GM18508 (cell line): ENCODE results near the gene ARID4B.

Experiments used
- ATAC-seq: cut with Tn5 transposase; IDR thresholded peaks from one replicate; pipeline ENCODE4 v1.9.1; 2021; ENCODE audit warnings: moderate number of reproducible peaks; ENCODE audit not compliant: insufficient read depth, unreplicated experiment

Gene ARID4B

GRCh38 chr1:235145639-235146038 lies 182.3 kb downstream of the ARID4B start:
- ATAC-seq, result no peak

GRCh38 chr1:235142991-235143390 lies 185.0 kb downstream of the ARID4B start:
- no peak for ATAC-seq

- ATAC-seq, result no peak
These were observed 188.7 kb downstream of the ARID4B start for GRCh38 chr1:235139315-235139714.

DNA sequence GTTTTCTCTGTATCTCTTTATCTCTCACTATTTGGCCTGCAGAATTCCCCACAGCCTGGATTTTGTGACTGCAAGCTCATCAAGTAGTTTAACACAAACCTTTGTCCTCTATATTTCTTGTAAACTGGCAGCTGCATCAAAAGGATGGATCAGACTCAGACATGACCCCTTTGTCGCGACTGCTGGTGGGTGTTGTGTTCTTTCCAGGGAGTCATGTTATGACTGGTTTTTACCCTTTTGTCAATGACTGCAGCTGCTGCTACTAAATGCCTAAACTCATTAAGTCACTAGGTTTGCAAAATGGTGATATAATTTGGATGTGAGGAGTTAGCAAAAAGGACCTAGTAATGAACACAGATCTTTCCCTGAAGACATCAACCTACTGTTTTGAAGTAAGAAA lies 189.2 kb downstream of the ARID4B start:
- ATAC-seq, result no peak

- ATAC-seq, result no peak
These were observed 191.9 kb downstream of the ARID4B start for GRCh38 chr1:235136111-235136510.

DNA sequence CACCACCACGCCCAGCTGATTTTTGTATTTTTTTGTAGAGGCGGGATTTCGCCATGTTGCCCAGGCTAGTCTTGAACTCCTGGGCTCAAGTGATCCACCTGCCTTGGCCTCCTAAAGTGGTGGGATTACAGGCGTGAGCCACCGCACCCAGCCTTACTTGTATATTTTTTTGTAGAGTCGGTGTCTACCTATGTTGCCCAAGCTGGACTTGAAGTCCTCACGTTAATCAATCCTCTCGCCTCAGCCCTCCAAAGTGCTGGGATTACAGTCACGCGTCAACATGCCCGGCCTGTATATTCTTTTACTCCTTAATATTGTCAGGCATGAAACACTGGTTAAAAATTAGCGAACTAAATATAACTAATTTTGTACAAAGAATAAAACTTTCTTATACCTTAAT lies 193.8 kb downstream of the ARID4B start:
- ATAC-seq, result no peak

- no peak for ATAC-seq
These were observed 194.9 kb downstream of the ARID4B start for GRCh38 chr1:235133086-235133485.

DNA sequence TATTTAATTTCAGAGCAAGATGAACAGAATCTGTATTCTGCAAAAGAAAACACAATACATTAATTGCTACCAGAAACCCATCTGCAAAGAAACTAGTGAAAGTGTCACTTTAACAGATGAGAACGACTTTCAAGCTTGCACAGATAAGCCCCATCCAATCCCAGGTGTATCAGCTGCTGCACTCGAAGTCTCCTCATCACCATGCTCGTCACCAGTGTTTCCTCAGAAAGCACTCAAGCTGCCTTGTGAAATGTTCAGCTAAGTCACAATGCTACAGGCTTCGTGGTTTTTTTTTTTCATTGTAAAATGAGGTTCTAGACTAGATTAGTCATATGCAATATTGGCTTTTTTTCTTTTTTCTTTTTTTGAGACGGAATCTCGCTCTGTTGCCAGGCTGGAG lies 196.0 kb downstream of the ARID4B start:
- ATAC-seq, result no peak

DNA sequence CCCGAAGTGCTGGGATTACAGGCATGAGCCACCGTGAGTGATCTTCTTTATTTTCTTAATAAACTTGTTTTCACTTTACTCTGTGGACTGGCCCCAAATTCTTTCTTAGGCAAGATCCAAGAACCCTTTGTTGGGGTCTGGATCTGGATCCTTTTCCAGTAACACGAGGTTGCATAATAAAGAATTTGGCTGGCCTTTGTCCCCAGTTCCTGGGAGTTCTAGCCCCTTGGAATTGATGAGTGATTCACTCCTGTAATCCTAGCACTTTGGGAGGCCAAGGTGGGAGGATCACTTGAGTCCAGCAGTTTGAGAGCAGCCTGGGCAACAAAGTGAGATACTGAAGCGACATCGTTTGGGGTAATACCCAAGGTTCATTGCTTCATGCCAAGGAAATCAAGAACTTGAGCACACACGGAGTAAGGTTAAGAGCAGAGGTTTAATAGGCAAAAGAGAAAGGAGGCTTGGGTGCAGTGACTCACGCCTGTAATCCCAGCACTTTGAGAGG lies 197.2 kb downstream of the ARID4B start:
- no peak for ATAC-seq

GRCh38 chr1:235129774-235130570 lies 198.0 kb downstream of the ARID4B start:
- no peak for ATAC-seq

DNA sequence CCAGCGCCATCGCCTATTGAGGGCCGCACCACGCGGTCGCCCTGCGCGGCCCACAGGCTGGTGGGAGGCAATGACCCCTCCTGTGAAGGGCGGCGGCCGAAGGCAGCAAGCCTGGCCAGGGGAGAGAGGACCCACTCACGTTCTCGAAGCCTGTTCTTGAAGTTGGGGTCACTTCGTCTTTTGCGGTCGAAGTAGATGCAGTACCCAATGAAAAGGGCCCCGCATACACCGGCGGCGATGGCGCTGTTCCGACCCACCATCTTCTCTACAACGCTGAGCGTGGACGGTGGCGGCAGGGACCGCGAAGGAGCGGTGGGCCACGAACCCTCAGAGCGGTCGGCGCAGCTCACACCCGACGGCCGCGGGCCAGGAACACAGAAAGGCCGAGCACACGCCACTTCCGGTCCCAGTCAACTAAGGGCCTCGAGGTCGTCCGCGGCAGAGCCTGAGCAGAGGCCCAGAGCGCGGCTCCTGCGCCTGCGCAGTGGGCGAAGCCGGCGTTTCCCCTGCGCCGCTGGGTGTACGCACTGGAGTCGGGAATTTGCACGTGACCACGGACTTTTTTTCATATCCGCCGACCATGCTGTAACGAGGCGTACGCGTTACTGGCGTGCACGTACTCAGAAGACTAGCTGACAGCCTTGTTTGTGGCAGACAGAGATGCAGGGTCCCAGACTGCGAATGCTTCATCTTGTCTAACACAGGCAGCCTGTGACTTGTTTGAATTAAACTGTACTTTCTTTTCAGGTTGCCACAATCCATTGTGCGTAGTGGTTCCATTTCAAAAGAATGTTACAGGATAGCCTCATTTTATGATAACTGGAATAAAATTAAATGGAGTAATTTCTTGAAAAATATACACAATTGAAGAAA lies 199.3 kb downstream of the ARID4B start, which contains the start of gene TOMM20:
TOMM20 (minus strand) TSS at position 382 of the 873 bp plus-strand sequence; CDS start at position 260, 122 bp downstream.
- peak; percentile 80 for ATAC-seq

DNA sequence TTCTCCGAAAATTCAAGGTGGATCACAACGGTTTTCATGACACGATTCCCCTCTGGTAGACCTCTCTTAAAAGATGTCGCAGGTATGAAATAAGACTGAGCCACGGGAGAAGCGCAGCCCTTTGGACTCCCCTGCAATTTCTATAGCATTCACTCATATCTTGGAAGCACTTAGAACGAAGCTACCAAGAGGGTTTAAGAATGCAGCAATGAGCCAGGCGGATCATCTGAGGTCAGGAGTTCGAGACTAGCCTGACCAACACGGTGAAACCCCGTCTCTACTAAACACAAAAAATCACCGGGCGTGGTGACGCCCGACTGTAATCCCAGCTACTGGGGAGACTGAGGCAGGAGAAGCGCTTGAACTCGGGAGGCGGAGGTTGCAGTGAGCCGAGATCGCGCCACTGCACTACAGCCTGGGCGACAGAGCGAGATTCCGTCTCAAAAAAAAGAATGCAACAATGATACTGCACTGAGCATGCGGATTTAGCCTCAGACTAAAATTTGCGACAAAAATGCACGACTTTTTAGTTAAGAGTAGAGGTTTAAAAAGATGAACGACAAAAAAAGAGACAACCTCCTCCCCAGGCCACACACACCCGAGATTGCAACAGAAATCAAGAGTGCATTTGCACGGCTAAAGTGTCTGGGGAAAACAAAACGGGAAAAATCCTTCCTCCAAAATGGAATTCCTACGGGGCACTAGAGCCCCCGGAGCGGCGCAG lies 200.1 kb downstream of the ARID4B start:
- ATAC-seq, result no peak

DNA sequence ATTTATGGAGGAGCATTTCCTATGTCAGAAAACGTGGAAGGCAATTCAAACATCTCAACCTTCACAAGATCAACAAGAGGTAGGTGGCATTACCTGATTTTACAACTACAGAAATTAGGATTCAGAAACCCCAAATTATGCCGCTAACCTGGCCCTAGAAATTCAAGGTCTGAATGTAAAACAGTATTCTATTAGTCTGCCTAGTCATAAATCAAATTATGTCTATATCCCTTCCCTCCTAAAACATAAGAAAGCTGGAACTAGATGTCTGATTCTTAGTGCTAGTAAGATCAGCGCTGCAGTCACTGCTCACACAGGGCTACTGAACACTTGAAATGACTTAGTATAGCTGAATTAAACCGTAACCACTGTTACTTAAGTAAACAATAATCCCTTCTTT lies 200.8 kb downstream of the ARID4B start:
- ATAC-seq, result no peak

GRCh38 chr1:235124665-235125064 lies 203.3 kb downstream of the ARID4B start:
- no peak for ATAC-seq

GRCh38 chr1:235124111-235124510 lies 203.9 kb downstream of the ARID4B start:
- no peak for ATAC-seq

DNA sequence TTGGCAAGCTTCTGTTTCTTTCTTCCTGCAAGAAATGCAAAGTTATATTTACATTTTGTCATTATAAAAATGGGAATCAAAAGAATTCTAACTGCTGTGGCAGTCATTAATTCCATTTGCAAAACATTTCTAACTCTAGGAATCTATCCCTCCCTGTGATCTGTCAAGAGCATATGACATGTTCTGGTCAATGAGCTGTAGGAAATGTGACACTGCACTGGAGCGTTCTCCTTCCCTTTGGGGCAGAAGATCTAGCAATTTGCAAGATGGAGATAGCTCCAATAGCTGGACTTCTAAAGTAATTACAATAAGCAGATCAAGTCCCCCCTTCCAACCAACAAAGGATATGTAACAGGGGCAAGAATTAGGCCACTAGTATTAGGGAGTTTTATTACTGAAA lies 205.6 kb downstream of the ARID4B start:
- ATAC-seq, result no peak
